Stimulated activated CD8-positive, alpha-beta memory T cell treated with anti-CD3 and anti-CD28 coated beads, Interleukin-2, amount 100 ng/mL, for 1 hour (primary cell): ENCODE results near the gene FAM163A.

Experiments used
- DNase-seq, 2 donors: peaks; one replicate each; pipeline ENCODE4 v3.0.0-alpha.2; 2020; ENCODE audit warnings: low read depth in 2 of 2

FAM163A gene

GRCh38 chr1:179750630-179751029 is 7.5 kb downstream of the FAM163A start:
- no peak for DNase-seq

- no peak for DNase-seq
These were observed 10.0 kb downstream of the FAM163A start for GRCh38 chr1:179753061-179753460.

- no peak for DNase-seq
These were observed 11.0 kb downstream of the FAM163A start for GRCh38 chr1:179754041-179754624.

DNA sequence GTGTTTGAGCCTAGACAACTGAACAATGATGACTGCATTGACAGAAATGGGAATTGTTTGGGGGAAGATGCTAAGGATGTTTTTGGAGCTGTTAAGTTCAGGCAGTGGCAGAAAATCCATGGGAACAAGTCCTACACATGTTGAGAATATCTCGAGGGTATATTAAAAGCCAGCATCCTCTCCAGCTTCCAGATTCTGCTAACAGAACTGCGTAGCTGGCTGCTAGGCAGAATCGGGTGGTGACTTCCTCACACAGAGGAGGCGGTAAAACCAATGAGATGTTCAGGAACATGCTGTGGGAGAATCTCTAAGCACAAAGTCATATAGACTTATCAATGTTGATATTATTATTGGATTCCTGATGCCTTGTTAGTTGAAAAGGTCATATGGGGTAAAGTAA is 14.8 kb downstream of the FAM163A start:
- DNase-seq = no peak

- DNase-seq = no peak
These were observed 17.4 kb downstream of the FAM163A start for GRCh38 chr1:179760521-179760920.

GRCh38 chr1:179761296-179761695 is 18.2 kb downstream of the FAM163A start:
- no peak for DNase-seq

DNA sequence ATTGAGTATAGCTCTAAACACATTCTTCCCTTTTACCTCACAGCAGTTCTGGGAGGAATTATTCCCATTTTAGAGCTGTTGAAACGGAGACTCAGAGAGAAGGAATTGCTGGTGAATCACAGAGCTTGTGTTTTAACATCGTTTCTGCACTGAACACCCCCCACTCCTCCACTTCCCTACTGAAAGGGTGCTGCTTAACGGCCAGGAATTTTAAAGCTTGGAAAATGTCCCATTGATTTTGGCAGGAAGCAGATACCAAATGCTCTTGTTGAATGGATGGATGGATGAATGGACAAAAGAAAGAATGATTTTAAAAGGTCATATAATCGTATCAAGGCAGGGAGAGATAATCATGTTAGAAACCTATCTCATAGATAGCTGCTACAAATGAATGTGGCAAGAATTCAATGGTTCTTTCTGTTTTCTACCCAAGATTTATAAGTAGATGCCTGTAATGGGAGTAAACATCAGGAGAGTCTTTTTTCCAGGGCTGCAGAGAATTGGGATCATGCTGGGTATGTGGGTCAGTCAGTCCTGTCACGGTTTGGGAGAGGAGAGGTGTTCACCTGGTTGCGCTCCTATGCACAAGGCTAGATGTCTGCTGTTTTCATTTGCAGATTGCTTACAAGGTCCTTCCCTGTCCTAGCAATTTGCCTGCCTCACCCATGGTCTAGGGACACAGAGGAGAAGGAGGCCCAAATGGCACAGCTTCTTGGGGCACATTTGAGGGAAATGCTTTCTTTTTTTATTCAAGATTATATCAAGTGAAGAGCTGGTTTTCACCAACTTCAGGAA is 19.0 kb downstream of the FAM163A start:
- DNase-seq = no peak

DNA sequence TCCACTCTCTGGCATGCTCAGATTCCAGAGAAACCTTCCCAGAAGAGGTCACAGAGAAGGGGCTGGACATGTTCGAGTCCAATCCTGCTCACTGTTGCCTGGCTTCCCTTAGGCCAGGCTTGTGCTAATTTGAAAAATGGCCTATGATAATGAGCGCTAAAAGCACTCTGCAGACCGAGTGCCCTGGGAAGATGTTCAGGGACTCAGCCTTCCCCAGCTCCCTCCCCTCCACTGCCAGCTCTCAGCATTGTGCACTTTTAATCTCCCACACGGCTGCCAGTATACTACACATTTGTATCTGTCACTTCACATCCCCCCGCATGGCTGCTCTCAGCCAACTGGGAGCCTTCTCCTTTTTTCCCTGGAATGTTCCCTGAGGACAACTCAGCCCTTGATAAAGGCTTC is 24.1 kb downstream of the FAM163A start:
- DNase-seq = no peak

DNA sequence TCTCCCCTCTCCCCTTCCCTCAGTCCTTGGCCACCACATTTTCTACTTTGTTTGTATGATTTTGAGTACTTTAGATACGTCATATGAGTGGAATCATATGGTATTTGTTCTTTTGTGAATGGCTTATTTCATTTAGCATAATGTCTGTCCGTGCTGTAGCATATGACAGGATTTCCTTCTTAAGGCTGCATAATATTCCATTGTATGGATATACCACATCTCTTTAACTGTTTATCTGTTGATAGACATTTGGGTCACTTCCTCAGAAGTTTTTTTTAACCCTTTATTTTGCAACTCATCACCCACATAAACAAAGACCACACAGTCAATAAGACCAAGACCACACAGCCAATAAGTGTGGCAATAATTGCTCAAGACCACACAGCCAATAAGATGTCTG is 24.9 kb downstream of the FAM163A start:
- no peak for DNase-seq

DNA sequence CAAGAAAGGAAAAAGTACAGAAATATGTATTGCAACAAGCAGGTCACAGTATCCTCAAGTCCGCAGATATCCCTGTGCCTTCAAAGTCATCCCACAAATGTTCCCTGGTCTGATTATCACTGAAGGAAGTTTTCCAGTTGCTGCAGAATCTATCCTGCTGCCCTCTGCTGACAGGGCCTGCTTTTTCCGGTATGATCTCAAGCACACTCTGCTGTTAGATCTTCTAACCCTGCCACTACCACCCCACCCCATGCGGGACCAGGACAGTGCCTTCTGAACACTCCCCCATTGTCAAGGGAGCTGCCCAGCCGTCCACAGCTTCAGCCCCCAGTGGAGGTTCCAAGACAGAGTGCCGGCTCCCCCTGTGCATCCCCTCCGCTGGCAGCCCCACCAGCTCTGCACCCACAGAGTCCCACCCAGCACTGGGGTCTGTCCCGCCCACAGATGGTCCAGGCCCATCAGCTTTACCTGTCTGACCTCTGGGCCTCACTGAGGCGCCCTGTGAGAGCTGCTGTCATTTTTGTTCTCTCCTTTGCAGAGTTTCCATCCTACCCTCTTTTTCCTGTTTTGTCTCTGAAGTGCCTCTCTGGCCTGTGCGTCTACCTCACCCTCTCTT is 27.9 kb downstream of the FAM163A start:
- DNase-seq = no peak

DNA sequence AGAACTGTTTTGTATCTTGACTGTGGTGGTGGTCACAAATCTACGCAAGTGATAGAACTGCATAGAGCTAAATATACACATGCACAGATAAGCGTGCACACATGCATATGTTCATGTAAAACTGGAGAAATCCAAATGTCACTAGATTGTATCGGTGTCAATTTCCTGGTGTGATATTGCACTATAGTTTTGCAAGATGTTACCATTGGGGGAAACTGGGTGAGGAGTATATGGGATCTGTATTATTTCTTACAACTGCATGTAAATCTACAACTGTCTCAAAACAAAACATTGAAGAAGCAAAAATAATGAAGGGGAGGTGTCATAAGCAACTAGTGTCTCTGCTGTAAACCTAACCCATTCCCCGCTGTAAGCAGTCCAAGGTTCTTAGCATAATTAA is 30.2 kb downstream of the FAM163A start:
- no peak for DNase-seq

GRCh38 chr1:179774000-179774399 is 30.9 kb downstream of the FAM163A start:
- no peak for DNase-seq

DNA sequence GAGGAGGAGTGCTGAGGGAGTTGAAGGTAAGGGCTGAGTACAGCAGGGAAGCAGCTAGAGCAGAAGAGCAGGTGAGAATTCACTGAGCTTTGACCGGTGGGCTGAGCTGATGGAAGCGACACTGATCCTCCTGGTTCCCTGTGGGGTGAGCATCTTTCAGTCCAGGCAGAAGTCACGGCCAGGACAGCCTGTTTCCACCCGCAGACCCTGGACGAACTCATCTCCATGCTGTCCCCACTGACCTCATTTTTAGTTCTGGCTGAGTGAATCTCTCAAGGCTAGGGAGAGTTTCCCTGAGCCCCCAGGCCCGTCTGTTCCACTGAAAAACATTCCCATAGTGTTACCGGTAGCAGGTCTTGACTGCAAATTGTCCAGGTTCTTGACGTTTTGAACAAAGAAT is 31.5 kb downstream of the FAM163A start:
- no peak for DNase-seq

- DNase-seq = no peak
These were observed 31.9 kb downstream of the FAM163A start for GRCh38 chr1:179775009-179775408.

DNA sequence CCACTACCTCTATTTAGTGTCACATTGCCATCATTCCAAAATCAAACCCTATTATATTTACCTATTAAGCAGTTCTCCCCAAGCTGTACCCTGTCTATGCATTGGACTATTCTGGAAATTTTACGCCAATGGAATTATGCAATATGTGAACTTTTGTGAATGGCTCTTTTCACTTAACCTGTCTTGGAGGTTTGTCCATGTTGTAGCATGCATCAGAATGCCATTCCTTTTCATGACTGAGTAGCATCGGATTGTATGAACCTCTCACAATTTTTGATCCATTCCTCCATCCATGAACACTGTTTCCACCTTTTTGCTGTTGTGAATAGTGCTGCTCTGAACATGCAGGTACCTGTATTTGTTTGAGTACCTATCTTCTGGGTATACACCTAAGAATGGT is 33.7 kb downstream of the FAM163A start:
- no peak for DNase-seq

- DNase-seq = no peak
These were observed 34.6 kb downstream of the FAM163A start for GRCh38 chr1:179777731-179778130.

- DNase-seq = no peak
These were observed 36.7 kb downstream of the FAM163A start for GRCh38 chr1:179779645-179780272.

DNA sequence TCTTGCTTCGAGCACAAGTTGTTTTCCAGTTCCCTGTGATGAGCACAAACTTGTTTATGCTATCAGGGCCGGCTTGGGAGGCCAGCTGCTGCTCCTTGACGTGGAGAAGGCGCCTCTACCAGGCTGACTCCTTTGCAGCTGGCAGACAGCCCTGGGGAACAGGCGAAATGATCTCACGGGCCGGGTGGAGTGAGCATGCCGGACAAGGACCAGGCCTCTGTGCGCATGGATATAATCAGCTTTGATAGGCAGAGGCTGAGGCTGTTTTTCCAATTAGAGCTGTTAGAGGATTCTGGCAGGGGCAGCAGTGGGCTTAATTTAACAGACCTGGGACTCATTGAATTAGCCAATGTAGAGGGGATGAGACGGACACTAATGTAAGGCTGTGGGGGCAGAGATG is 38.9 kb downstream of the FAM163A start:
- no peak for DNase-seq

DNA sequence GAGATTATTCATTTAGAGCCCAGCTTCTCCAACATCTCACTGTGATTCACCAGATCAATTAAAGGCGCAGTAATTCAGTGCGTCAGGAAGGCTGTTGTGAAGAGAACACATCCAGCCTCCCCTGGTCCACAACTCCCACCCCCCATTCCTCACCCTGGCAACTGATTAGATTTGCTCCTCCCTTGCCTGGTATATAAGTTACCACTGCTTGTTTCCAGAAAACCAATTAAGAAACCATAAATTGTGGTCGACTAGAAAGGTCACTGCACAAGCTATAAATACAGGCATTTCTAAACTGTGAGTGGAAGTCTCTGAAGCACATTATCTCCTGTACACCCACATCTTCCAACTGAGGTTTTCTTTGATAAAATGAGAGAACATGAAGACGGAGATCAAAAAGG is 41.9 kb downstream of the FAM163A start:
- DNase-seq = no peak

GRCh38 chr1:179785728-179786127 is 42.6 kb downstream of the FAM163A start:
- DNase-seq = no peak

DNA sequence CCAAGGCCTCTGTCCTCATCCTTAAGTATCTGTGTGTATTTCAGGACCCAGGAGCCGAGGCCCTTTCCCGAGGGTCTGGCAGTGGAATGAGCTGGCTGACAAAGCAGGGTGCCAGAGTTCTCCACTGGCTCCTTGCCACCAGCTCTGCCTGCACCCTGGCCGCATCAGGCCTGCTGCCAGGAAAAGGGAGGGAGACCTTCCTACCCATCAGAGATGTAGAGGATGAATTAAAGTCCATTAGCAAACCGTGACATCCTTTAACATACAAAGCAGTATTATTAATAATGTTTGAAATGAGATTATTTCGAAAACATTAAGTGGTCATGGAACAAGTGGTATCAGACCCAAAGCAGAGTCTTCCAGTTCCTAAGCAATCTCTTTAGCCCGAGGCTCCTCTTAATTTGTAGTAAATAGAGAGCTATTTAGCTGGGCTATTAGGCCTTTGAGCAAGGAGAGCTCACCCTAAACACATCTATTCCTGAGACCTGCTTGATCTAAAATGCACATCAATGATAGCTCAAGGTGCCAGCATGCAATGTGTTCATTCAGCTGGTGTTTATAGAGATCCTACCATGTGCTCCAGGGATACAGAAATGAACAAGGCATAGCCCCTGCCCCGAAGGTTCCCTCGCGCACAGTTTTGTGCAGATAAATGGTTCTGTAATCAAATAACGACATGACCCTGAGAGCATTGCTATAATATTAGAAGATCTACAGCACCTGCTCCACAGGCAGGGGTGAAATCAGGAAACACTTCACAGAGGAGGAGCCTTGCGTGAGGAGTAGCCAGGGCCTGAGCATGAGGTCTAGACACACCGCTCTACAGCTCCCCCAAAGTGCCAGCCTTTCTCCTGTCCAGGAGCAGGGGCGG is 44.0 kb downstream of the FAM163A start:
- DNase-seq = no peak

- no peak for DNase-seq
These were observed 45.2 kb downstream of the FAM163A start for GRCh38 chr1:179788259-179788658.
